GM10266 (cell line): ENCODE measurements around the gene EPB41L4B.

Source experiments
- DNase-seq: peaks from one replicate; pipeline ENCODE4 v3.0.0; 2012; ENCODE audit errors: extremely low spot score
- CTCF ChIP-seq: IDR thresholded peaks from 2 replicates; pipeline ENCODE4 v1.5.1; 2012; ENCODE audit warnings: mild to moderate bottlenecking, low read depth; ENCODE audit not compliant: control insufficient read depth, insufficient read depth; ENCODE audit errors: missing control alignments

Gene EPB41L4B

GRCh38 chr9:109167716-109168115 lies 153.1 kb downstream of the EPB41L4B start:
- no peak for TF ChIP-seq CTCF
- DNase-seq: no peak

- DNase-seq: no peak
- TF ChIP-seq CTCF: no peak
Observed at GRCh38 chr9:109166771-109167601, 153.9 kb downstream of the EPB41L4B start, which contains the start of gene FRRS1L. FRRS1L (minus strand) TSS chr9:109167249; CDS start chr9:109167138, 111 bp downstream.

GRCh38 chr9:109166171-109166770 lies 154.6 kb downstream of the EPB41L4B start:
- no peak for DNase-seq
- TF ChIP-seq CTCF: no peak

- no peak for DNase-seq
- TF ChIP-seq CTCF: no peak
Observed at GRCh38 chr9:109164042-109164441, 156.8 kb downstream of the EPB41L4B start.

- DNase-seq: no peak
- TF ChIP-seq CTCF: no peak
Observed at GRCh38 chr9:109163194-109163593, 157.7 kb downstream of the EPB41L4B start.

- DNase-seq: no peak
- TF ChIP-seq CTCF: no peak
Observed at GRCh38 chr9:109162677-109163076, 158.2 kb downstream of the EPB41L4B start.

- DNase-seq: no peak
- TF ChIP-seq CTCF: no peak
Observed at GRCh38 chr9:109161471-109161870, 159.4 kb downstream of the EPB41L4B start.
